HL-60/S4 treated with phorbol 12-myristate 13-acetate at 8.2 ng/mL for 4 days and 3 days (cell line): ENCODE data around the gene TBC1D8.

ENCODE experiments used
- in situ Hi-C: fragments of 300-500 bp; cut with MboI; formaldehyde crosslinking; loops from 2 replicates; pipeline ENCODE4 v1.15.0; 2022; ENCODE audit warnings: low sequenced_read_pairs

TBC1D8 gene

DNA sequence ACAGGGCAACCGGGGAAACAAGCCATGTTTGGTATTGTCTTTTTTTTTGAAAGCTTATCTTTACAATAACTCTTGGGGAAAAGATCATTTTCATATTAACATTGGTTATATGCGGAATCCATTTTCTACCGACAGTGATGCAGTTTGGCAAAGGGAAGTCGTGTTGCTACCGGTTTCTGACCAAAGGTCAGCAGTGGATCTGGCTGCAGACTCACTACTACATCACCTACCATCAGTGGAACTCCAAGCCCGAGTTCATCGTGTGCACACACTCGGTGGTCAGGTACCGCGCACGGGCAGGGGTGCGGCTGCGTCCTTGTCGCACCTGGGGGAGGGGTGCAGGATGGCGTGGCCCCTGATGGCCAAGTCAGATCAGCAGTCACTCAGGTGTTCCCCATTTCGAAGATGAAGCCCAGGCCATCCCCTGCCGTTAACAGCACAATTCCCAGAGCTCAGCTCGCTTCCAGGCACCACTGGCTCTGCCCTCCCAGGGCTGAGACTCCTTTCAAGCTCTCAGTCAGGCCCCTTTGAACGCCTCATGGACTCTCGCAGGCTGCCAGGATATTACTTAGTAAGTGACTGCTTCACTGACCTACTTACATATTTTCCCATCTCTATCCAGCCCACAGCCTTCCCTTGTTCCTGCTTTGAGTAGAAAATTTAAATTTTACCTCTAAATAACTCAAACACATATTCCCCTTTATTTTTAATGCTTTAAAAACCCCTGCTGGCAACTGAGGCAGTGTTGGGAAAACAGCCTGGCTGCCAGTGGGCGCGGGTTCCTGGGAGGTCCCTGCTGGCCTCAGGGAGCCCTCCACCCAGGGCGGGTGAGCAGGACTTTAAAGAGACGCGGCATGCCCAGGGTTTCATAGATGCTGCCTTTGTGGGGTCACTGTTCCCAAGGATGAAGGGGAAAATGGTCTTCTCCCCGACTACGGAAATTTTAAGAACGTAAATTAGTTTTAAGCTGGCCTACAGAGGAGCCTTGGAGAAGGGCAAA is 182.7 kb downstream of the TBC1D8 start:
- in situ Hi-C loops: no loop called here

DNA sequence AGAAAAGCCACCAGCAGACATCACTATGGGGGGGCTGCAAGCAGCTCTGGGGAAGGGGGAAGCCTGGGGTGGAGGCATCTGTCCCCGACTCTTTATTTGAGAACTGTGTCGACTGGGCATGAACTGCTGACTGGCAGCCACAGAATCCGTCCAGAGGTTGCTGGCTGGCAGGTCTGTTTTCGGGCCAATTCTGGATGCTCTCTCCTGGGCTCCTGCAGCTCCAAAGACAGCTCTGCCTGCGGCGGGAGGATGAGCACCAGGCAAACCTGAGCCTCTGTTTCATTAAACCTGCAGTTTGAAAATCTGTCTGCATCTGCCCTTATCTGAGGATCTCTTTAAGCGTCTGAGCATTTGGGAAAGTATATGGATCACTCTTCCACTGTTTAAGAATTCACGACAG is 183.5 kb downstream of the TBC1D8 start:
- in situ Hi-C loops: no loop called here

DNA sequence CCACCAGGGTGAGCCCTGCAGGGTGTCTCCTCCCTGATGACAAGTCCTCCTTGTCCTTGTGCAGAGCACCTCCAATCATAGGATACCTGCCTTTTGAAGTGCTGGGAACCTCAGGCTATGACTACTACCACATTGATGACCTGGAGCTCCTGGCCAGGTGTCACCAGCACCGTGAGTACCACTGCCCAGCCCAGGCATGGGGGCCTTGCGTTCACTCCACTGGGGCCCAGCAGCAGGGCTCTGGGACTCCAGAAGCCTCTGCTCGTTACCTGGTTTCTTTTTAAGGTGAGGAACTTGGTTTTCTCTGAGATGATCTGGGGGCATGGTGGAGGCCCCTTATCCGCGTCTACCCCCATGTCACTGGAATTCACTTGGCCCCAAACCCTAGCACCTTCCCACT is 185.6 kb downstream of the TBC1D8 start:
- in situ Hi-C loops: no loop called here

DNA sequence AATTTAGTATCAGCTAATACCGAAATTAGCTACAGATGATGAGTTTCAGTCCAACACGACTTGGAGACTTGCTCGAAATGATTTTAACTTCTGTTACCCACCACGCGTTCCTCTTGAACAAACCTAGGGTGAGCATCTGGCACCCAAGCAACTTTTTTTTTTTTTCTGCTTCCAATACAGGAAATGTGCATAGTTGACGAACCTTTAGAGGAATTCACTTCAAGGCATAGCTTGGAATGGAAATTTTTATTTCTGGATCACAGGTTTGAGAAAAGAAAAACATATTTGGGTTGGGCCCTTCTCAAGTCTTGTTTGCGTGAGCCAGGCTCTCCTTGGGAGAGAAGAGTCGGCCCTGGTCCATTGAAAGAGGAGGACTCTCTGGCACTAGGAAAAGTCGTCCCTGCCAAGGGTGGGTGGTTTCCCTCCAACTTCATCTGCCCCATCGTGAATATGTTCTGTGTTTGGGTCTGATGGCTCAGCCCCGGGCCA is 186.5 kb downstream of the TBC1D8 start:
- in situ Hi-C loops: no loop called here

GRCh38 chr2:100964222-100964621 is 187.0 kb downstream of the TBC1D8 start:
- in situ Hi-C loops: no loop called here

DNA sequence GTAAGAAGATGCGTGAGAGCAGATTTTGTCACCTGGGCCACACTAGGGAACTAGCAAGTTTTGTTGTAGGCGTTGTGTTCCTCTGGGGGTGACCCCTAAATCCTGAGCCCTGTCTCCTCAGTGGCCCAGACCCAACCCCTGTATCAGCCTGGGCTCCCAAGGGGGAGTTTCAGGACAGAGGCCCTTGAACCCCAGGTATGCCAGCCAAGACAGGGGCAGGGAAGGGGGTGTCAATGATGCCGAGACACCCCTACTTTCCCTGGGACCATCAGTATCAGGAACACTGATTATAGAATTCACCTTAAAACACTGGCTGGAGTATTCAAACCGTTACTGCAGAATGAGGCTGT is 188.2 kb downstream of the TBC1D8 start:
- in situ Hi-C loops: no loop called here

GRCh38 chr2:100962366-100963025 is 188.7 kb downstream of the TBC1D8 start:
- in situ Hi-C loops: no loop called here

- in situ Hi-C loops: no loop called here
These were observed 190.5 kb downstream of the TBC1D8 start for GRCh38 chr2:100960688-100961087.

- in situ Hi-C loops: no loop called here
These were observed 191.8 kb downstream of the TBC1D8 start for GRCh38 chr2:100959225-100959880.

- in situ Hi-C loops: no loop called here
These were observed 193.1 kb downstream of the TBC1D8 start for GRCh38 chr2:100957996-100958653.
